Tibial nerve (tissue), 4 donors: Measurements from ENCODE around the gene MDN1. TPM values are rescaled to one million over a fixed set of nuclear protein-coding genes. Genes with fewer than 3 reads are reported as not detected.
A peak's percentile ranks its signal among the peaks of the same experiment; 100 is the strongest.

ENCODE experiments used
- DNase-seq, 2 donors: peaks; one replicate each; pipeline ENCODE4 v3.0.0-alpha.2; 2019; ENCODE audit warnings: low spot score in 2 of 2
- H3K27ac ChIP-seq, 4 donors: fragments of 200-600 bp; sonication (generic) in 3 of 4; one replicate each; pipeline ENCODE4 v1.5.1; 2017 to 2019; ENCODE audit warnings: mild to moderate bottlenecking in 1 of 4
- H3K27me3 ChIP-seq, 2 donors: fragments of 200-600 bp; sonication (generic) in 1 of 2; one replicate each; pipeline versions ENCODE4 v1.5.1 to v1.6.0; 2017 to 2019
- H3K36me3 ChIP-seq, 3 donors: fragments of 200-600 bp; sonication (generic); one replicate each; pipeline ENCODE4 v1.5.1; 2018 to 2019
- H3K4me1 ChIP-seq, 4 donors: fragments of 200-600 bp; sonication (generic) in 3 of 4; one replicate each; pipeline ENCODE4 v1.5.1; 2017 to 2019
- H3K4me3 ChIP-seq, 4 donors: fragments of 200-600 bp; sonication (generic) in 3 of 4; one replicate each; pipeline ENCODE4 v1.5.1; 2017 to 2019; ENCODE audit warnings: mild to moderate bottlenecking in 1 of 4, moderate library complexity in 1 of 4
- H3K9me3 ChIP-seq, 4 donors: fragments of 200-600 bp; sonication (generic) in 3 of 4; one replicate each; pipeline ENCODE4 v1.5.1; 2017 to 2019
- EP300 ChIP-seq, 2 donors: sonication (generic); formaldehyde crosslinking; IDR thresholded peaks; one replicate each; pipeline ENCODE4 v1.6.1; 2017; ENCODE audit warnings: antibody characterized with exemption in 2 of 2, mild to moderate bottlenecking in 1 of 2
- POLR2A ChIP-seq, 2 donors: fragments of 450-650 bp; IDR thresholded peaks; one replicate each; pipeline ENCODE4 v1.6.1; 2017; ENCODE audit warnings: antibody characterized with exemption in 2 of 2, mild to moderate bottlenecking in 2 of 2, moderate library complexity in 2 of 2
- WGBS, 2 donors: methylation state at CpG; one replicate each; pipeline ENCODE4 v1.1.5; 2018; 5-methylcytosine and 5-hydroxymethylcytosine counted together
- total RNA-seq, 4 donors: library from RNA; depleted of rRNA; stranded (reverse); fragments of >200 nt; gene quantifications; one replicate each; pipeline ENCODE4 v1.1.0, GENCODE V29; 2016
- TF ChIP-seq, protein P1 (sequence below), 5 experiments: fragments of 200-600 bp in 3 of 5; fragments of 450-650 bp in 2 of 5; sonication (generic) in 3 of 5; IDR thresholded peaks; one replicate each; pipeline ENCODE4 v1.5.1; 2016 to 2019; ENCODE audit warnings: antibody characterized with exemption in 5 of 5, mild to moderate bottlenecking in 3 of 5, moderate library complexity in 2 of 5

Gene MDN1
- total RNA-seq, 4 donors from 2014 or later, result 29.4 to 46.2 (median 39.8) TPM

GRCh38 chr6:89840538-89840937 is 20.9 kb upstream of the MDN1 start:
- WGBS, 2 donors, result 55 to 59% methylated on average over 3 of the region's 3 CpGs

DNA sequence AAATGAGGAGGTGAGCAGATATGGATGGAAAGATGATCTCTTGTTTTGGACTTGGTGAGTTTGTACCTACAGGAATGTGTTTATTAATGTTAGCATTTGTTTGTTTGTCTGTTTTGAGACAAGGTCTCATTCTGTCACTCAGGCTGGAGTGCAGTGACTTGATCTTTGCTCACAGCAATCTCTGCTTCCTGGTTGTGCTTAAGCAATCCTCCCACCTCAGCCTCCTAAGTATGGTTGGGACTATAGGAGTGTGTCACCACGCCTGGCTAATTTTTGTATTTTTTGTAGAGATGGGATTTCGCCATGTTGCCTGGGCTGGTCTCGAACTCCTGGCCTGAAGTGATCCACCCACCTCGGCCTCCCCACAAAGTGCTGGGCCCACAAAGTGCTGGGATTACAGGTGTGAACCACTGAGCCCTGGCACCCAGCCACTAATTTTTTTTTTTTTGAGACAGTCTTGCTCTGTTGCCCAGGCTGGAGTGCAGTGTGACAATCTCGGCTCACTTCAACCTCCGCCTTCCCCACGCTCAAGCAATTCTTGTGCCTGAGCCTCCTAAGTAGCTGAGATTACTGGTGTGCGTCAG is 17.1 kb upstream of the MDN1 start:
- Histone ChIP-seq H3K4me1 (peaks cover 0 to 6% (median 0%) of the 10 kb centered on the region in 4 donors), H3K27ac (no peak overlapping the region), H3K4me3 (no peak overlapping the region), H3K27me3 (no peaks in the 10 kb centered on the region), H3K9me3 (no peaks in the 10 kb centered on the region), H3K36me3 (peaks cover 0 to 72% (median 0%) of the 10 kb centered on the region in 3 donors)
- TF ChIP-seq, protein P1, sequence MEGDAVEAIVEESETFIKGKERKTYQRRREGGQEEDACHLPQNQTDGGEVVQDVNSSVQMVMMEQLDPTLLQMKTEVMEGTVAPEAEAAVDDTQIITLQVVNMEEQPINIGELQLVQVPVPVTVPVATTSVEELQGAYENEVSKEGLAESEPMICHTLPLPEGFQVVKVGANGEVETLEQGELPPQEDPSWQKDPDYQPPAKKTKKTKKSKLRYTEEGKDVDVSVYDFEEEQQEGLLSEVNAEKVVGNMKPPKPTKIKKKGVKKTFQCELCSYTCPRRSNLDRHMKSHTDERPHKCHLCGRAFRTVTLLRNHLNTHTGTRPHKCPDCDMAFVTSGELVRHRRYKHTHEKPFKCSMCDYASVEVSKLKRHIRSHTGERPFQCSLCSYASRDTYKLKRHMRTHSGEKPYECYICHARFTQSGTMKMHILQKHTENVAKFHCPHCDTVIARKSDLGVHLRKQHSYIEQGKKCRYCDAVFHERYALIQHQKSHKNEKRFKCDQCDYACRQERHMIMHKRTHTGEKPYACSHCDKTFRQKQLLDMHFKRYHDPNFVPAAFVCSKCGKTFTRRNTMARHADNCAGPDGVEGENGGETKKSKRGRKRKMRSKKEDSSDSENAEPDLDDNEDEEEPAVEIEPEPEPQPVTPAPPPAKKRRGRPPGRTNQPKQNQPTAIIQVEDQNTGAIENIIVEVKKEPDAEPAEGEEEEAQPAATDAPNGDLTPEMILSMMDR (IDR thresholded peaks at IDR 0.05), result no peak
- TF ChIP-seq EP300 (IDR thresholded peaks at IDR 0.05) (no peak), POLR2A (IDR thresholded peaks at IDR 0.05) (no peak)
- 96 to 97% methylated on average over 8 of the region's 8 CpGs for WGBS, 2 donors
- DNase-seq, result no peak

More at GRCh38 chr6:89840538-89840937, 20.9 kb upstream of the MDN1 start:
- Histone ChIP-seq H3K36me3 (peaks cover 0 to 38% (median 0%) of the 10 kb centered on the region in 3 donors), H3K27ac (no peak overlapping the region), H3K27me3 (no peaks in the 10 kb centered on the region), H3K9me3 (no peaks in the 10 kb centered on the region), H3K4me3 (no peak overlapping the region), H3K4me1 (peaks cover 0 to 19% (median 0%) of the 10 kb centered on the region in 4 donors)
- TF ChIP-seq EP300 (IDR thresholded peaks at IDR 0.05) (no peak), POLR2A (IDR thresholded peaks at IDR 0.05) (no peak)
- TF ChIP-seq, protein P1 (IDR thresholded peaks at IDR 0.05), result no peak
- DNase-seq, result no peak

DNA sequence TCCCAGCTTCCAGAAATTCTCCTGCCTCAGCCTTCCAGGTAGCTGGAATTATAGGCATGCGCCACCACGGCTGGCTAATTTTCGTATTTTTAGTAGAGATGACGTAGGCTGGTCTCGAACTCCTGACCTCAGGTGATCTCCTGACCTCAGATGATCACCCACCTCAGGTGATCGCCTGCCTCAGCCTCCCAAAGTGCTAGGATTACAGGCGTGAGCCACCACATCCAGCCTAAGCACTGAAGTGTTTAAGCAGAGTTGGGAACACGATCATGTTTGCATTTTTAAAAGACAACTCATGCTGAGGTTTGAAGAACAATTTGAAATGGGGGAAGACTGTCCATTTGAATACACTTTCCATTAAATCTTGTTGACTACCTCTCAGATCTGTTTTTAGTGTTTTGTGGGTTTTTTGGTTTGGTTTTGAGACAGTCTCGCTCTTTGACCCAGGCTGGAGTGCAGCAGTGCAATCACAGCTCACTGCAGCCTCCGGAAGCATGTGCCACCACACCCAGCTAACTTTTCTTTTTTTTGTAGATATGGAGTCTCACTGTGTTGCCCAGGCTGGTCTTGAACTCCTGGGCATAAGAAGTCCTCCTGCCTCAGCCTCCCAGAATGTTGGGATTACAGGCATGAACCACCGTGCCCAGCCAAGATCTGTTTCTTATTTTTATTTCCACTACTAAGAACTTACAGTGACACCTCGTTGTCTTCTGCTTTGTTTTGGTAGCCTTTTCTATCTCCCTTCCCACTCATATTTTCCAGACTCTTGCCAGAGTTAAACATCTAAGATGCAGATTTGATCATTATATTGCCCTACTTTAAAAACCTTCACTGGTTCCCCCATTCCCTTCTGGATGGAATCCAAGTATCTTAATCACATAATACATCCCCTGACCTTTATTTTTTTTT is 15.5 kb upstream of the MDN1 start:
- Histone ChIP-seq H3K4me1 (peaks cover 0 to 12% (median 6%) of the 10 kb centered on the region in 4 donors), H3K27me3 (no peaks in the 10 kb centered on the region), H3K27ac (no peak overlapping the region), H3K36me3 (peaks cover 0 to 74% (median 0%) of the 10 kb centered on the region in 3 donors), H3K9me3 (no peaks in the 10 kb centered on the region), H3K4me3 (no peak overlapping the region)
- WGBS, 2 donors, result 79 to 85% methylated on average over 12 of the region's 12 CpGs
- TF ChIP-seq POLR2A (IDR thresholded peaks at IDR 0.05) (no peak), EP300 (IDR thresholded peaks at IDR 0.05) (no peak)
- TF ChIP-seq, protein P1 (IDR thresholded peaks at IDR 0.05), result no peak
- DNase-seq, result no peak

DNA sequence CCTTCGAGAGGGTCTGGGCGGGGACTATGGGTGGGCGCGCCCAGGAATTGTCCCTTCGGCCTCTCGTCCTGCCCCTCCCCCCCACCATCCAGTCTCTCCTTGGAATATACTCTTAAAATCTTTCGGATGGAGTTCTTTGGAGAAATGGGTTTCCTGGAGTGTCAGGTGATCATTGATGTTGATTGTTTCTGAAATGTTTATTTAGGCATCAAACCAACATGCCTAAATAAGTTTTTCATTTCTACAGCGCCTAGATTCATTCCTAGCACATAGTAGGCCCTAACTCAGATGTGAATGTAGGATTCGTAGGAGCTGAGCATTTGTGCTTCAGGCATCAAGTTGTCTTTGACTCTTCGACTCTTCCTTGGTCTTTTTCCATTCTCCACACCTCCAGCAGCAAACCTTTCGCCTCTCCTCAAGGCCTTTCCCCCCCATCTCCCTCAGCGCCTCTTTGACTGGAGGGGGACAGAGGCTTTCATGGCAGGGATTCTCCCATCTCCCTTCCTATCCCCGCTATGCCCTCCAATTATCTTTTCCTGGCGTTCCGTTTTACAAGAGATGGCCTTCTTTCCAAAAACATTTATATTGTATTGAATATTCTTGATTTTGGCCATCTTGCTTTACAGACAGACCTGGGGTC is 10.7 kb upstream of the MDN1 start:
- Histone ChIP-seq H3K36me3 (peaks cover 0 to 39% (median 0%) of the 10 kb centered on the region in 3 donors), H3K4me3 (peak overlapping the region; percentile 68 to 87 (median 84)), H3K9me3 (no peaks in the 10 kb centered on the region), H3K4me1 (peaks cover 0 to 20% (median 6%) of the 10 kb centered on the region in 4 donors), H3K27me3 (no peaks in the 10 kb centered on the region), H3K27ac (peak overlapping the region in 3 of 4 donors; percentile 79 to 89 (median 87))
- TF ChIP-seq POLR2A (IDR thresholded peaks at IDR 0.05), result no peak
- TF ChIP-seq EP300 (IDR thresholded peaks at IDR 0.05), result no peak
- TF ChIP-seq, protein P1 (IDR thresholded peaks at IDR 0.05), result no peak
- WGBS, 2 donors, result 4 to 8% methylated on average over 15 of the region's 15 CpGs
- DNase-seq, result no peak
